Keratinocyte (primary cell): ENCODE data around the gene SYNJ2. TPM values are rescaled to one million over a fixed set of nuclear protein-coding genes. Genes with fewer than 3 reads are reported as not detected.

ENCODE experiments used
- DNase-seq: peaks from one replicate; pipeline ENCODE4 v3.0.0-alpha.2; 2011; ENCODE audit warnings: low read depth, missing footprints, low spot score
- FAIRE-seq: peaks from 2 replicates; lab custom pipeline; 2011; peaks lifted over from hg19 to GRCh38; lab: Jason Lieb, UNC
- H2AFZ ChIP-seq: 2 replicates; pipeline ENCODE4 v1.6.0; 2012; ENCODE audit warnings: low read length, control low read depth, inconsistent platforms; ENCODE audit not compliant: control insufficient read depth
- H3K27ac ChIP-seq: 2 replicates; pipeline ENCODE4 v1.5.1; 2011; ENCODE audit warnings: low read length; ENCODE audit not compliant: control insufficient read depth, insufficient read depth
- H3K27me3 ChIP-seq: 3 replicates; pipeline ENCODE4 v1.6.0; 2011; ENCODE audit warnings: low read length; ENCODE audit not compliant: control insufficient read depth, insufficient read depth; ENCODE audit errors: extremely low read depth
- H3K36me3 ChIP-seq, 2 experiments: 2 replicates in 1 of 2; 3 replicates in 1 of 2; pipeline ENCODE4 v1.5.1; 2011; ENCODE audit warnings: low read length in 2 of 2, mild to moderate bottlenecking in 1 of 2; ENCODE audit not compliant: control insufficient read depth in 2 of 2, insufficient read depth in 2 of 2; ENCODE audit errors: extremely low read depth in 1 of 2
- H3K4me1 ChIP-seq: 3 replicates; pipeline ENCODE4 v1.5.1; 2011; ENCODE audit warnings: low read length; ENCODE audit not compliant: control insufficient read depth, insufficient read depth; ENCODE audit errors: extremely low read depth
- H3K4me2 ChIP-seq: 3 replicates; pipeline ENCODE4 v1.6.0; 2011; ENCODE audit warnings: low read depth, low read length; ENCODE audit not compliant: control insufficient read depth, insufficient read depth; ENCODE audit errors: extremely low read depth
- H3K4me3 ChIP-seq, 3 experiments: fragments of 200-600 bp in 1 of 3; sonication (generic) in 1 of 3; 2 replicates in 2 of 3; 3 replicates in 1 of 3; pipeline ENCODE4 v1.5.1; 2011 to 2016; ENCODE audit warnings: low read length in 3 of 3, mild to moderate bottlenecking in 3 of 3, control low read depth in 2 of 3, inconsistent platforms in 1 of 3, low read depth in 1 of 3, mixed read lengths in 1 of 3, mixed run types in 1 of 3, moderate library complexity in 1 of 3; ENCODE audit not compliant: control insufficient read depth in 2 of 3, insufficient read depth in 2 of 3; ENCODE audit errors: extremely low read depth in 1 of 3
- H3K79me2 ChIP-seq: 2 replicates; pipeline ENCODE4 v1.6.0; 2012; ENCODE audit warnings: low read length; ENCODE audit not compliant: control insufficient read depth, insufficient read depth
- H3K9ac ChIP-seq: 3 replicates; pipeline ENCODE4 v1.6.0; 2011; ENCODE audit warnings: low read length; ENCODE audit not compliant: control insufficient read depth, insufficient read depth; ENCODE audit errors: extremely low read depth
- H3K9me1 ChIP-seq: 3 replicates; pipeline ENCODE4 v1.6.0; 2011; ENCODE audit warnings: low read length; ENCODE audit not compliant: control insufficient read depth, insufficient read depth; ENCODE audit errors: extremely low read depth
- H3K9me3 ChIP-seq: 2 replicates; pipeline ENCODE4 v1.5.1; 2012; ENCODE audit warnings: low read depth, low read length; ENCODE audit not compliant: control insufficient read depth
- H4K20me1 ChIP-seq: 3 replicates; pipeline ENCODE4 v1.6.0; 2011; ENCODE audit warnings: low read length; ENCODE audit not compliant: control insufficient read depth, insufficient read depth; ENCODE audit errors: extremely low read depth
- CTCF ChIP-seq, 3 experiments: IDR thresholded peaks in 1 of 3; conservative IDR thresholded peaks in 1 of 3; optimal IDR thresholded peaks in 1 of 3; 2 replicates in 2 of 3; 3 replicates in 1 of 3; pipeline versions ENCODE3 to v1.5.1; 2011; ENCODE audit warnings: low read length in 3 of 3, mild to moderate bottlenecking in 3 of 3, moderate library complexity in 2 of 3, control low read depth in 1 of 3, inconsistent platforms in 1 of 3; ENCODE audit not compliant: insufficient read depth in 2 of 3; ENCODE audit errors: extremely low read depth in 1 of 3
- EZH2 ChIP-seq: IDR thresholded peaks from one replicate; pipeline ENCODE4 v1.6.1; 2012; ENCODE audit warnings: inconsistent platforms, mild to moderate bottlenecking, low read length, moderate library complexity
- dilution Hi-C: fragments of 300-500 bp; cut with MboI; formaldehyde crosslinking; loops from one replicate; pipeline ENCODE4 v1.7.0; 2020; ENCODE audit warnings: low sequenced_read_pairs; ENCODE audit not compliant: extremely low pct_ligation_motif_present
- polyA plus RNA-seq, 5 experiments: library from polyadenylated mRNA; depleted of rRNA in 3 of 5; stranded (reverse) in 3 of 5; stranded (forward) in 1 of 5; unstranded in 1 of 5; fragments of >200 nt; gene quantifications; 1 replicate in 1 of 5; 2 replicates in 3 of 5; 3 replicates in 1 of 5; pipeline versions ENCODE4 v1.2.1 to v1.2.3, GENCODE V29; 2011 to 2012; ENCODE audit warnings: missing spikeins in 2 of 5, low read depth in 1 of 5, low replicate concordance in 1 of 5

The SYNJ2 gene
- polyA plus RNA-seq, 1 donor (not counting 4 experiments of a cell fraction or from before 2014, with no cell fraction given): 8.6 TPM

- no peak for DNase-seq
- H3K9me3 ChIP-seq: no peaks in the 10 kb centered on the region
- no peak for FAIRE-seq
- no peak overlapping the region for H3K9ac ChIP-seq
- no peak for TF ChIP-seq CTCF (optimal IDR thresholded peaks at IDR 0.05 in 1 of 3, IDR thresholded peaks at IDR 0.05 in 1 of 3, conservative IDR thresholded peaks at IDR 0.05 in 1 of 3; ENCODE audit: extremely low read depth in 1 of 3, insufficient read depth in 2 of 3, low read length in 3 of 3)
- no peak for TF ChIP-seq EZH2
- H3K27me3 ChIP-seq: no peaks in the 10 kb centered on the region
- no peak overlapping the region for H3K27ac ChIP-seq
- dilution Hi-C loops: no loop called here
- no peak overlapping the region for H3K4me3 ChIP-seq
- H3K4me2 ChIP-seq: no peak overlapping the region
- H3K4me1 ChIP-seq: peaks cover 10% of the 10 kb centered on the region
- H3K36me3 ChIP-seq: no peaks in the 10 kb centered on the region
- no peaks in the 10 kb centered on the region for H4K20me1 ChIP-seq
- peaks cover 12% of the 10 kb centered on the region for H3K79me2 ChIP-seq
- H2AFZ ChIP-seq: no peak overlapping the region
- H3K9me1 ChIP-seq: no peaks in the 10 kb centered on the region
Measured at GRCh38 chr6:157978021-157978783, 3.5 kb upstream of the SYNJ2 start.

GRCh38 chr6:157980288-157981131 is 1.2 kb upstream of the SYNJ2 start:
- no peak overlapping the region for H2AFZ ChIP-seq
- DNase-seq: no peak
- FAIRE-seq: no peak

More at GRCh38 chr6:157980288-157981131, 1.2 kb upstream of the SYNJ2 start:
- dilution Hi-C loops: no loop called here
- peaks cover 30% of the 10 kb centered on the region for H3K79me2 ChIP-seq
- peak overlapping the region; percentile 84 for H3K9ac ChIP-seq
- peak overlapping the region; percentile 58 for H3K4me2 ChIP-seq
- H3K27me3 ChIP-seq: no peaks in the 10 kb centered on the region
- TF ChIP-seq EZH2: no peak
- TF ChIP-seq CTCF (optimal IDR thresholded peaks at IDR 0.05 in 1 of 3, IDR thresholded peaks at IDR 0.05 in 1 of 3, conservative IDR thresholded peaks at IDR 0.05 in 1 of 3; ENCODE audit: extremely low read depth in 1 of 3, insufficient read depth in 2 of 3, low read length in 3 of 3): no peak
- peak overlapping the region in 1 of 3 experiments; percentile 81 for H3K4me3 ChIP-seq
- no peaks in the 10 kb centered on the region for H3K9me1 ChIP-seq
- H4K20me1 ChIP-seq: peaks cover 2% of the 10 kb centered on the region
- H3K36me3 ChIP-seq: no peaks in the 10 kb centered on the region
- H3K4me1 ChIP-seq: peaks cover 18% of the 10 kb centered on the region
- H3K9me3 ChIP-seq: no peaks in the 10 kb centered on the region
- no peak overlapping the region for H3K27ac ChIP-seq
